IMR-90 (cell line): ENCODE measurements around the gene SYNRG. TPM values are rescaled to one million over a fixed set of nuclear protein-coding genes. Genes with fewer than 3 reads are reported as not detected.

Experiments
- ATAC-seq: fragments of 200-7000 bp; cut with Tn5 transposase; 2 replicates; pipeline ENCODE4 v1.9.1; 2020; ENCODE audit warnings: low read depth, mild to moderate bottlenecking, moderate library complexity
- BruUV-seq: library from RNA; stranded (reverse); fragments of 400-500 nt; replicated peaks from 2 replicates; lab custom pipeline; 2021; lab: Mats Ljungman, UMichigan
- CTCF ChIA-PET: fragments of 300-600 bp; formaldehyde crosslinking; extraction: SDS; loops from one replicate; lab custom pipeline; 2021; ENCODE audit warnings: antibody characterized with exemption; lab: Yijun Ruan, JAX
- POLR2A ChIA-PET: fragments of 300-600 bp; sonication (Branson Sonifier 250); formaldehyde crosslinking; loops from one replicate; lab custom pipeline; 2022; ENCODE audit warnings: antibody characterized with exemption; ENCODE audit not compliant: unreplicated experiment; lab: Charles Lee
- DNase-seq: peaks from one replicate; pipeline ENCODE4 v3.0.0; 2013
- H2AFZ ChIP-seq: replicated peaks from 2 replicates; pipeline ENCODE3; 2013; ENCODE audit warnings: low read length, mild to moderate bottlenecking; ENCODE audit not compliant: poor library complexity
- H2AK5ac ChIP-seq: 2 replicates; pipeline ENCODE4 v1.6.1; 2013; ENCODE audit warnings: low read depth, low read length, inconsistent platforms
- H2AK9ac ChIP-seq: replicated peaks from 2 replicates; pipeline ENCODE3; 2013; ENCODE audit warnings: mild to moderate bottlenecking, low read depth, low read length, moderate library complexity; ENCODE audit not compliant: poor library complexity
- H2BK120ac ChIP-seq: 2 replicates; pipeline ENCODE4 v1.6.1; 2013; ENCODE audit warnings: low read depth, low read length, inconsistent platforms
- H2BK15ac ChIP-seq: 3 replicates; pipeline ENCODE4 v1.6.1; 2013; ENCODE audit warnings: low read depth, low read length, inconsistent platforms
- H2BK20ac ChIP-seq: 2 replicates; pipeline ENCODE4 v1.6.1; 2013; ENCODE audit warnings: low read depth, mild to moderate bottlenecking, inconsistent platforms, low read length, moderate library complexity
- H2BK5ac ChIP-seq: 2 replicates; pipeline ENCODE4 v1.6.1; 2013; ENCODE audit warnings: mild to moderate bottlenecking, low read depth, low read length, inconsistent platforms; ENCODE audit not compliant: poor library complexity, severe bottlenecking
- H3K14ac ChIP-seq: replicated peaks from 2 replicates; pipeline ENCODE4 v1.6.1; 2013; ENCODE audit warnings: low read depth, low read length, inconsistent platforms
- H3K18ac ChIP-seq: 2 replicates; pipeline ENCODE4 v1.6.1; 2013; ENCODE audit warnings: low read depth, low read length, control low read depth
- H3K23ac ChIP-seq: 2 replicates; pipeline ENCODE4 v1.6.1; 2013; ENCODE audit warnings: low read depth, low read length, inconsistent platforms
- H3K27ac ChIP-seq: 2 replicates; pipeline ENCODE4 v1.5.1; 2013; ENCODE audit warnings: mild to moderate bottlenecking, control low read depth, low read length; ENCODE audit not compliant: insufficient read depth
- H3K27me3 ChIP-seq: 2 replicates; pipeline ENCODE4 v1.6.1; 2013; ENCODE audit warnings: low read length; ENCODE audit not compliant: control insufficient read depth, insufficient read depth
- H3K36me3 ChIP-seq: 2 replicates; pipeline ENCODE4 v1.6.1; 2013; ENCODE audit warnings: low read length, mixed read lengths; ENCODE audit not compliant: control insufficient read depth, insufficient read depth
- H3K4ac ChIP-seq: 2 replicates; pipeline ENCODE4 v1.6.1; 2013; ENCODE audit warnings: low read depth, low read length, inconsistent platforms
- H3K4me1 ChIP-seq: 2 replicates; pipeline ENCODE4 v1.6.1; 2013; ENCODE audit warnings: low read length, mixed read lengths; ENCODE audit not compliant: control insufficient read depth, insufficient read depth
- H3K4me2 ChIP-seq: 2 replicates; pipeline ENCODE4 v1.6.1; 2013; ENCODE audit warnings: low read depth, mild to moderate bottlenecking, control low read depth, low read length, moderate library complexity
- H3K4me3 ChIP-seq: 2 replicates; pipeline ENCODE4 v1.5.1; 2013; ENCODE audit warnings: low read depth, mild to moderate bottlenecking, control low read depth, low read length, moderate library complexity; ENCODE audit not compliant: insufficient read depth
- H3K56ac ChIP-seq: 2 replicates; pipeline ENCODE4 v1.6.1; 2013; ENCODE audit warnings: low read length, inconsistent platforms; ENCODE audit not compliant: insufficient read depth; ENCODE audit errors: extremely low read depth
- H3K79me1 ChIP-seq, 2 experiments: 2 replicates each; pipeline ENCODE4 v1.6.1; 2013; ENCODE audit warnings: low read length in 2 of 2, inconsistent platforms in 1 of 2, low read depth in 1 of 2
- H3K9ac ChIP-seq: 2 replicates; pipeline ENCODE4 v1.6.1; 2013; ENCODE audit warnings: low read depth, low read length, control low read depth
- H3K9me1 ChIP-seq: 2 replicates; pipeline ENCODE4 v1.6.1; 2013; ENCODE audit warnings: low read length, inconsistent platforms; ENCODE audit not compliant: insufficient read depth
- H3K9me3 ChIP-seq: 2 replicates; pipeline ENCODE4 v1.6.1; 2013; ENCODE audit warnings: low read length; ENCODE audit not compliant: control insufficient read depth, insufficient read depth
- H4K20me1 ChIP-seq: 2 replicates; pipeline ENCODE4 v1.6.1; 2013; ENCODE audit warnings: low read length, inconsistent platforms; ENCODE audit not compliant: insufficient read depth
- H4K5ac ChIP-seq: 2 replicates; pipeline ENCODE4 v1.6.1; 2013; ENCODE audit warnings: mild to moderate bottlenecking, low read depth, low read length, control low read depth
- H4K8ac ChIP-seq, 2 experiments: 2 replicates each; pipeline ENCODE4 v1.6.1; 2013; ENCODE audit warnings: low read depth in 2 of 2, low read length in 2 of 2, control low read depth in 1 of 2, inconsistent platforms in 1 of 2
- H4K91ac ChIP-seq: 2 replicates; pipeline ENCODE4 v1.6.1; 2013; ENCODE audit warnings: low read depth, low read length, inconsistent platforms; ENCODE audit not compliant: insufficient read depth
- BHLHE40 ChIP-seq: fragments of 150-350 bp; IDR thresholded peaks from 2 replicates; pipeline ENCODE4 v1.6.1; 2016; ENCODE audit warnings: mild to moderate bottlenecking, low read depth, low read length
- CEBPB ChIP-seq: IDR thresholded peaks from 2 replicates; pipeline ENCODE4 v1.6.1; 2012; ENCODE audit warnings: low read depth, low read length, improper control_type of control experiment
- CHD1 ChIP-seq: IDR thresholded peaks from 2 replicates; pipeline ENCODE4 v1.6.1; 2012; ENCODE audit warnings: low read depth, low read length, improper control_type of control experiment
- ELK1 ChIP-seq: fragments of 150-350 bp; IDR thresholded peaks from 2 replicates; pipeline ENCODE4 v1.6.1; 2016; ENCODE audit warnings: low read depth, mild to moderate bottlenecking, low read length, moderate library complexity, borderline replicate concordance
- FOS ChIP-seq: fragments of 150-350 bp; IDR thresholded peaks from 2 replicates; pipeline ENCODE4 v1.6.1; 2016; ENCODE audit warnings: low read depth, low read length
- MAFK ChIP-seq: IDR thresholded peaks from 2 replicates; pipeline ENCODE4 v1.6.1; 2012; ENCODE audit warnings: low read depth, low read length, improper control_type of control experiment
- MAZ ChIP-seq: IDR thresholded peaks from 2 replicates; pipeline ENCODE4 v1.6.1; 2012; ENCODE audit warnings: low read depth, mild to moderate bottlenecking, low read length, improper control_type of control experiment, moderate library complexity, borderline replicate concordance
- MXI1 ChIP-seq: IDR thresholded peaks from 2 replicates; pipeline ENCODE4 v1.6.1; 2012; ENCODE audit warnings: low read depth, mild to moderate bottlenecking, low read length, moderate library complexity, borderline replicate concordance
- NFE2L2 ChIP-seq: fragments of 150-350 bp; IDR thresholded peaks from 2 replicates; pipeline ENCODE4 v1.6.1; 2016; ENCODE audit warnings: low read depth, mild to moderate bottlenecking, low read length
- POLR2A ChIP-seq: IDR thresholded peaks from 2 replicates; pipeline ENCODE4 v1.6.1; 2012; ENCODE audit warnings: mild to moderate bottlenecking, low read depth, low read length
- RAD21 ChIP-seq: IDR thresholded peaks from 2 replicates; pipeline ENCODE4 v1.6.1; 2012; ENCODE audit warnings: low read length, improper control_type of control experiment
- RCOR1 ChIP-seq: IDR thresholded peaks from 2 replicates; pipeline ENCODE4 v1.6.1; 2012; ENCODE audit warnings: mild to moderate bottlenecking, low read length, improper control_type of control experiment; ENCODE audit not compliant: insufficient replicate concordance
- RFX5 ChIP-seq: IDR thresholded peaks from 2 replicates; pipeline ENCODE4 v1.8.0; 2012; ENCODE audit warnings: low read depth, mild to moderate bottlenecking, low read length, moderate library complexity
- USF2 ChIP-seq: fragments of 150-350 bp; IDR thresholded peaks from 2 replicates; pipeline ENCODE4 v1.6.1; 2017; ENCODE audit warnings: mild to moderate bottlenecking, antibody characterized with exemption, low read length, low read depth
- dilution Hi-C: fragments of 300-500 bp; cut with HindIII; formaldehyde crosslinking; loops from one replicate; pipeline ENCODE4 v1.14.3; 2018; ENCODE audit warnings: low sequenced_read_pairs; ENCODE audit not compliant: unreplicated experiment
- in situ Hi-C: fragments of 300-500 bp; cut with MboI; formaldehyde crosslinking; loops from 3 replicates; pipeline ENCODE4 v1.14.3; 2019; ENCODE audit warnings: low sequenced_read_pairs, inconsistent platforms, mixed read lengths
- intact Hi-C: fragments of 100-400 bp; cut with micrococcal nuclease; formaldehyde crosslinking; loops from 2 replicates; pipeline ENCODE4 v1.10.0; 2022
- polyA plus RNA-seq, 3 experiments: library from polyadenylated mRNA; depleted of rRNA; stranded (reverse); fragments of >200 nt; gene quantifications; 2 replicates each; pipeline ENCODE4 v1.2.3, GENCODE V29; 2012; ENCODE audit warnings: low replicate concordance in 1 of 3
- total RNA-seq: library from RNA; depleted of rRNA; stranded (reverse); fragments of >200 nt; gene quantifications from 2 replicates; pipeline ENCODE4 v1.2.3, GENCODE V29; 2012

SYNRG gene
- total and polyA plus RNA-seq, 2 of the 4 experiments (the other 2 are of a cell fraction) = 11.7 to 15.2 TPM

- TF ChIP-seq USF2 (no peak), POLR2A (no peak), ELK1 (no peak), BHLHE40 (no peak), CHD1 (no peak)
These were observed 33.5 kb upstream of the SYNRG start (continued) for GRCh38 chr17:37642681-37643080.

- peaks cover 11 to 59% of the 10 kb centered on the region in 2 experiments; a peak in 3 of 4 replicates for H3K79me1 ChIP-seq
- intact Hi-C loops = no loop called here
- no peak overlapping the region for H2BK120ac ChIP-seq
- H3K14ac ChIP-seq = no peak overlapping the region
- peaks cover 4% of the 10 kb centered on the region; the same call in 1 of the 2 replicates for H4K20me1 ChIP-seq
- ChIA-PET CTCF (no interaction called here), POLR2A (no interaction called here)
- H2AK9ac ChIP-seq = no peak overlapping the region
- no peak for DNase-seq
- no peak overlapping the region for H4K91ac ChIP-seq
- in situ Hi-C loops = loop anchor here (25.0 kb wide), 1 partner anchor 647 kb away; the partner anchor contains the start of gene MRPL45
- peaks cover 1% of the 10 kb centered on the region; the same call in 1 of the 2 replicates for H3K4me1 ChIP-seq
- H3K4ac ChIP-seq = no peak overlapping the region
- H3K36me3 ChIP-seq = peaks cover 9% of the 10 kb centered on the region
- H4K8ac ChIP-seq = no peak overlapping the region
- H2BK15ac ChIP-seq = no peak overlapping the region
- no peak overlapping the region for H4K5ac ChIP-seq
- no peaks in the 10 kb centered on the region for H3K9me3 ChIP-seq
- H2BK5ac ChIP-seq = no peak overlapping the region
- dilution Hi-C loops = no loop called here
- no peak for ATAC-seq
- no peaks in the 10 kb centered on the region for H3K27me3 ChIP-seq
- H3K4me2 ChIP-seq = peak overlapping the region; percentile 20; the same call in 1 of the 2 replicates
- H3K56ac ChIP-seq = no peak overlapping the region
- no peak overlapping the region for H3K18ac ChIP-seq
- no peak overlapping the region for H3K4me3 ChIP-seq
- no peak overlapping the region for H2AFZ ChIP-seq
- no peak overlapping the region for H3K9ac ChIP-seq
- no peak overlapping the region for H3K23ac ChIP-seq
- H2AK5ac ChIP-seq = no peak overlapping the region
- H3K27ac ChIP-seq = no peak overlapping the region
- no peaks in the 10 kb centered on the region; the same call in 1 of the 2 replicates for H3K9me1 ChIP-seq
- no peak overlapping the region for H2BK20ac ChIP-seq
- no TSS peak for BruUV-seq
- TF ChIP-seq ELK1 (no peak), CEBPB (no peak), USF2 (no peak), NFE2L2 (no peak), FOS (no peak), MXI1 (no peak), BHLHE40 (no peak), RFX5 (no peak), RCOR1 (no peak), MAZ (no peak), MAFK (no peak), RAD21 (no peak)
These were observed 30.8 kb upstream of the SYNRG start for GRCh38 chr17:37640015-37640414.
